ENCODE data around the gene YIPF6.

Gene YIPF6, protein sequence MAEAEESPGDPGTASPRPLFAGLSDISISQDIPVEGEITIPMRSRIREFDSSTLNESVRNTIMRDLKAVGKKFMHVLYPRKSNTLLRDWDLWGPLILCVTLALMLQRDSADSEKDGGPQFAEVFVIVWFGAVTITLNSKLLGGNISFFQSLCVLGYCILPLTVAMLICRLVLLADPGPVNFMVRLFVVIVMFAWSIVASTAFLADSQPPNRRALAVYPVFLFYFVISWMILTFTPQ

DNA sequence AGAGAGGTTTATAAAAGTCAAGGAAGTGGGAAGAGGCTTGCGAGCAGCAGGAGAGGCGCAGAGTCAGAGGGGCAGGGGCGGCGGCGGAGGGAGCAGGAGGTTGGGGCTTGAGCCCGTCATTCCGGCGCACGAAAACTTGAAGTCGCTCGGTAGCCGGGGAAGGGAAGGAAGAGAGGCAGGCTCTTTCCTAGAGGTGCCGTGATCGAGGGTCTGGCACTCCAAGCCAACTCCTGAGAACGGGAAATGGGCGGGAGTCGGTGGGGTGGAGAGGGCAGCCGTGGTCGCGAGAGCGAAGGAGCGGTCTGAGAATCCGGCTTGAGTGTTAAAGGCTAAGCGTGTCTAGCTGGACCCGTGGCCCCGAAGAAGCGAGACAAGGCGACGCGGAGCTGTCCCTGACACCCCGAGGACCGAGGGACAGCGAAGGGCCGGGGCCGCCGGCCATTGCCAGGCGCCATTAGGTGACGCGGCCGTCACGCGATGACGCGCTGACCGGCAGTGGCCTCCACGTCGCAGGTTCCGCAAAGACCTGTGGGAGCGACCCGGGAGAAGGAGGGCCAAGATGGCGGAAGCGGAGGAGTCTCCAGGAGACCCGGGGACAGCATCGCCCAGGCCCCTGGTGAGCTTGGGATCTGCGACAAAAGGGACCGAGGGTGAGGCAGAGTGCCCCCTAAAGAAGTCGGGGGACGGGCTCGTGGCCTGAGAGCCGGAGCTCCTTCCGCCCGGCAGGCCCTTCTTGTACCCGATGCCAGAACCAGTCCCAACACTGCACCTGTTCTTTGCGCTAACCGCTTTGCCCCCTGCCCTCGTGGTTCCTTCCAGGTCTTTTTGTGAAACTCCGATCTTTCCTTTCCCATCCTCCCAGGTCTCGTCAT lies at the start of gene YIPF6:
YIPF6 (plus strand) TSS at position 544 of the 872 bp plus-strand sequence; CDS start at position 560, 16 bp downstream.
- peak; percentile 36 for DNase-seq (ENCODE audit: insufficient read length, low spot score)
- no peak for FAIRE-seq

DNA sequence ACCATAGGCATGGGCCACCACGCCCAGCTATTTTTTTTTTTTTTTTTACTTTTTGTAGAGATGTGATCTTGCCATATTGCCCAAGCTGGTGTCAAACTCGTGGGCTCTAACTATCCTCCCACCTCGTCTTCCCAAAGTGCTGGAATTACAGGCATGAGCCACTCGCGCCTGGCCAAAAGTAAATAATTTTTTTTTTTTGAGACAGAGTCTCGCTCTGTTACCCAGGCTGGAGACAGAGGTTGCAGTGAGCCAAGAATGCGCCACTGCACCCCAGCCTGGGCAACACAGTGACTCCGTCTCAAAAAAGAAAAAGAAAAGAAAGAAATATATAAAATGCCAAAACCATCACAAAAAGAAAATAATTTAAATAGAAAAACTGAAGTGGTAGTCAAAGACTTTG lies 47.1 kb upstream of the YIPF6 start:
- DNase-seq (ENCODE audit: insufficient read length, low spot score) (no peak), FAIRE-seq (no peak)
- TF ChIP-seq, protein P1, sequence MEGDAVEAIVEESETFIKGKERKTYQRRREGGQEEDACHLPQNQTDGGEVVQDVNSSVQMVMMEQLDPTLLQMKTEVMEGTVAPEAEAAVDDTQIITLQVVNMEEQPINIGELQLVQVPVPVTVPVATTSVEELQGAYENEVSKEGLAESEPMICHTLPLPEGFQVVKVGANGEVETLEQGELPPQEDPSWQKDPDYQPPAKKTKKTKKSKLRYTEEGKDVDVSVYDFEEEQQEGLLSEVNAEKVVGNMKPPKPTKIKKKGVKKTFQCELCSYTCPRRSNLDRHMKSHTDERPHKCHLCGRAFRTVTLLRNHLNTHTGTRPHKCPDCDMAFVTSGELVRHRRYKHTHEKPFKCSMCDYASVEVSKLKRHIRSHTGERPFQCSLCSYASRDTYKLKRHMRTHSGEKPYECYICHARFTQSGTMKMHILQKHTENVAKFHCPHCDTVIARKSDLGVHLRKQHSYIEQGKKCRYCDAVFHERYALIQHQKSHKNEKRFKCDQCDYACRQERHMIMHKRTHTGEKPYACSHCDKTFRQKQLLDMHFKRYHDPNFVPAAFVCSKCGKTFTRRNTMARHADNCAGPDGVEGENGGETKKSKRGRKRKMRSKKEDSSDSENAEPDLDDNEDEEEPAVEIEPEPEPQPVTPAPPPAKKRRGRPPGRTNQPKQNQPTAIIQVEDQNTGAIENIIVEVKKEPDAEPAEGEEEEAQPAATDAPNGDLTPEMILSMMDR (IDR thresholded peaks at IDR 0.05; ENCODE audit: insufficient read depth, missing control alignments), result no peak

More for the DNA sequence above, at the start of gene YIPF6:
- TF ChIP-seq, protein P1 (IDR thresholded peaks at IDR 0.05; ENCODE audit: insufficient read depth, missing control alignments), result no peak

DNA sequence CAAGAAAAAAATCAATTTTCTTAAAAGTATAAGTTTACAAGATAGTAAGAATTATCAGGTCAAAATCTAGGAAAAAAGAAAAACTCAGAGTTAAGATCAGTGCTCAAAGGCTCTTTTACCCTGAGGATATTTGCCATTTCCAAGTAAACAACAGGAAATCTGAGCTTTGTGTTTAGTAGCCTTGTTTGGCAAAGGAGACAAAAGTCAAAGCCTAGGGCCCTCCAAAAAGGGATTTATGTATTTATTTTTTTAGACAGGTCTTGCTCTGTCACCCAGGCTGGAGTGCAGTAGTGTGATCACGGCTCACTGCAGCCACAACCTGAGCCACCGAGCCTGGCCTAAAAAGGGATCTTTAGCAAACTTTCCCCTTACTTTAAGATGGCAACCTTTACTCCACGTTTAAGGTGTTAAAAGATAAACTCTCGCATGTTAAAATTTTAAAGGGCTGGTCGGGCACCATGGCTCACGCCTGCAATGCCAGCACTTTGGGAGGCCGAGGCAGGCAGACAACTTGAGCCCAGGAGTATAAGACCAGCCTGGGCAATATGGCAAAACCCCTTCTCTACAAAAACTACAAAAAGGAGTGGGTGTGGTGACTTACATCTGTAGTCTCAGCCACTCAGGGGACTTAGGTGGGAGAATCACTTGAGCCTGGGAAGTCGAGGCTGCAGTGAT lies 44.2 kb upstream of the YIPF6 start:
- no peak for FAIRE-seq

DNA sequence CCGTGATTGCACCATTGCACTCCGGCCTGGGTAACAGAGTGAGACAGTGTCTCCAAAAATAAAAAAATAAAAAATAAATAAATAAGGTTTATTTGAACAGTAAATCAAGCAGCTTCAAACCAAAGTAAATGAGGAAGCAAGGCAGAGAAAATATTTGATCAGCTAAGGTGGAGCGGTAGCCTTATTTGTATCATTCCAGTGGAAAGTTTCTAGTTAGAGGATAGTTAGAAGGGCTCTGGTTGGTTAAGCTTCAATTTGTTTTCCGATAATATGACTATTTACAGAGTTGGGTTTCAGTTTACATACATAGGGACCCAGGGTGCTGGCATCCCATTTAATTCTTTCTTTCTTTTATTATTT lies 43.7 kb upstream of the YIPF6 start:
- DNase-seq (ENCODE audit: insufficient read length, low spot score) (no peak), FAIRE-seq (no peak)
- TF ChIP-seq, protein P1 (IDR thresholded peaks at IDR 0.05; ENCODE audit: insufficient read depth, missing control alignments), result no peak

More for the DNA sequence above, 44.2 kb upstream of the YIPF6 start:
- no peak for DNase-seq (ENCODE audit: insufficient read length, low spot score)
- TF ChIP-seq, protein P1 (IDR thresholded peaks at IDR 0.05; ENCODE audit: insufficient read depth, missing control alignments), result no peak

DNA sequence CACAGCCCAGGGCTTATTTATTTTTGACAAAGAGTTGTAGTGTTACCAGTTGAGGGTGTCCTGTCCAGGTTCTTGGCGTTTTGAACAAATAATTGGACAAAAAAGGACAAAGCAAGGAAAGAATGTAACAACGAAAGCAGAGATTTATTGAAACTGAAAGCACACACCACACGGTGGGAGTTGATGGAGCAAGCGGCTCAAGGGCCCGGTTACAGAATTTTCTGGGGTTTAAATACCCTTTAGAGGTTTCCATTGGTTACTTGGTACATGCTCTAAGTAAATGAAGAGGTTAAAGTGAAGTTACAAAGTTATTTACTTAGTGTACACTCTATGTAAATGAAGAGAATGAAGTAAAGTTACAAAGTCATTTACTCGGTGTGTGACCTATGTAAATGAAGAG lies 37.8 kb upstream of the YIPF6 start:
- no peak for FAIRE-seq
- TF ChIP-seq, protein P1 (IDR thresholded peaks at IDR 0.05; ENCODE audit: insufficient read depth, missing control alignments), result no peak
- no peak for DNase-seq (ENCODE audit: insufficient read length, low spot score)

DNA sequence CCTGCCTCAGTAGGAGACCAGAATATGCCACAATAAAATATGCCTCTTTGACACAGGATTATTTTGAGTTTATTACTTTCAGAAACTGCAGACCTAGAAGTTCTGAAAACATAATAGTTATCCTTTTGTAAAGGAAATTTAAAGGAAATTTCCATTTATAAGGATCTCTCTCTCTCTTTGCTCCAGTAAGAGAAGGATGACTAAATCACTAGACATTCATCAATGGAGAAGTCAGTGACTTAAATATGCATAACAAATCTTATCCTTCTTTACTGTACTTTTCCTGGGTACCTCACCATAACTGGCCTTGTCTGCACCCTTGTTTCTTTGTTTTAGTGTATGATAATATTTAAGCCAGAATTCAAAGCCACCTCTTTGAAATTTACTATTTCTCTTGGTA lies 37.3 kb upstream of the YIPF6 start:
- FAIRE-seq, result no peak
- TF ChIP-seq, protein P1 (IDR thresholded peaks at IDR 0.05; ENCODE audit: insufficient read depth, missing control alignments), result no peak

More for the DNA sequence above, 37.3 kb upstream of the YIPF6 start:
- no peak for DNase-seq (ENCODE audit: insufficient read length, low spot score)

All from D721Med (cell line).